DOHH2 (cell line): ENCODE results near the gene EPHB2.

Experiments used
- EZH2phosphoT487 ChIP-seq: fragments of 200-600 bp; sonication (generic); IDR thresholded peaks from 2 replicates; pipeline ENCODE4 v1.6.1; 2017; ENCODE audit warnings: borderline replicate concordance, mild to moderate bottlenecking, antibody characterized with exemption, low read length, moderate library complexity, mixed read lengths
- TF ChIP-seq, protein P1 (sequence below): fragments of 200-600 bp; sonication (generic); IDR thresholded peaks from one replicate; pipeline ENCODE4 v1.5.1; 2014; ENCODE audit warnings: antibody characterized with exemption, mild to moderate bottlenecking, low read depth, low read length; ENCODE audit not compliant: poor library complexity, severe bottlenecking

DNA sequence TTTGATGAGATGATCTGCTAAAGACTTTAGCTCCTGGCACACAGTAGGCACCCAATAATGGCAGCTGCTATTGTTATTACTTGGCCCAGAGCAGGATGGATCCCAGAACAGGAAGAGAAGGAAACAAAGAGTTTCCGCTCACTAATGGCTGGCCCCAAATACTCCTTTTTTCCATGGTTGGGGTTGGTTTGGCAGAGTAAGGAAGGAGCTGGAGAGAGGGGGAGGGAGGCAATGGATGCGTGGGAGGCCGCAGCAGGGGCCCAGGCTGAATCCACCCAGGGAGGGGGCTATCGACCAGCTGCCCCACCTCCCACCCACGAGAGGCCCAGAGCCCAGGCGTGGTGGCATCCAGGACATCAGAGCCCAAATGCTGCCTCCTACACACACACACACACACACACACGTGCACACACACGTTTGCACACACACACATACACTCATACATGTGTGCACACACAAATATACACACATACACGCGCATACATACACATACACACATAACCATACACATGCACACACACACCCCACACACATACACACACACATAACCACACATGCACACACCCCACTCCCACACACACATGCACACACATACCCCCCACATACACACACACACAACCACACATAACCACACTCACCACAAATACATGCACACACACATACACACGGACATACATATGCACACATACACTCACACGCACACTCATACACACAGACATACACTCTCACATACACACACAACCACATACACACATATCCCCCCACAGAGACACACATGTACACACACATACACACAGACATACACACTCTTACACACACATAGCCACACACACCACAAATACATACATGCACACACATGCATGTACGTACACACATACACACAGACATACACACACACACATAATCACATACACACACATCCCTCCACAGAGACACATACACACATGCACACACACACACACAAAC, 32.4 kb upstream of the EPHB2 start:
- TF ChIP-seq, protein P1, sequence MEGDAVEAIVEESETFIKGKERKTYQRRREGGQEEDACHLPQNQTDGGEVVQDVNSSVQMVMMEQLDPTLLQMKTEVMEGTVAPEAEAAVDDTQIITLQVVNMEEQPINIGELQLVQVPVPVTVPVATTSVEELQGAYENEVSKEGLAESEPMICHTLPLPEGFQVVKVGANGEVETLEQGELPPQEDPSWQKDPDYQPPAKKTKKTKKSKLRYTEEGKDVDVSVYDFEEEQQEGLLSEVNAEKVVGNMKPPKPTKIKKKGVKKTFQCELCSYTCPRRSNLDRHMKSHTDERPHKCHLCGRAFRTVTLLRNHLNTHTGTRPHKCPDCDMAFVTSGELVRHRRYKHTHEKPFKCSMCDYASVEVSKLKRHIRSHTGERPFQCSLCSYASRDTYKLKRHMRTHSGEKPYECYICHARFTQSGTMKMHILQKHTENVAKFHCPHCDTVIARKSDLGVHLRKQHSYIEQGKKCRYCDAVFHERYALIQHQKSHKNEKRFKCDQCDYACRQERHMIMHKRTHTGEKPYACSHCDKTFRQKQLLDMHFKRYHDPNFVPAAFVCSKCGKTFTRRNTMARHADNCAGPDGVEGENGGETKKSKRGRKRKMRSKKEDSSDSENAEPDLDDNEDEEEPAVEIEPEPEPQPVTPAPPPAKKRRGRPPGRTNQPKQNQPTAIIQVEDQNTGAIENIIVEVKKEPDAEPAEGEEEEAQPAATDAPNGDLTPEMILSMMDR, result no peak
- no peak for TF ChIP-seq EZH2phosphoT487
